BLaER1 treated with 17β-estradiol and CSF1 and Interleukin-3, amounts not matched to agents 10 nM and 100 nM (cell line): ENCODE results near the gene KRTAP10-5.
A peak's percentile ranks its signal among the peaks of the same experiment; 100 is the strongest.
"Not testable (repeated sequence)": the region's sequence is repeated elsewhere in the genome, so short reads cannot be mapped to it uniquely, and the experiment has no call there.

ENCODE experiments used
- H3K27ac ChIP-seq, 11 experiments: shearing (Covaris generic); formaldehyde crosslinking; 2 replicates each; pipeline ENCODE4 v1.8.1; 2022
- H3K27me3 ChIP-seq, 11 experiments: shearing (Covaris generic); formaldehyde crosslinking; 2 replicates each; pipeline ENCODE4 v1.8.1; 2022
- H3K36me3 ChIP-seq, 11 experiments: shearing (Covaris generic); formaldehyde crosslinking; 2 replicates each; pipeline ENCODE4 v1.8.1; 2022
- H3K4me1 ChIP-seq, 10 experiments: shearing (Covaris generic); formaldehyde crosslinking; 2 replicates each; pipeline ENCODE4 v1.8.1; 2022
- H3K4me2 ChIP-seq, 11 experiments: shearing (Covaris generic); formaldehyde crosslinking; 2 replicates each; pipeline ENCODE4 v1.8.1; 2022
- H3K4me3 ChIP-seq, 10 experiments: shearing (Covaris generic); formaldehyde crosslinking; 2 replicates each; pipeline ENCODE4 v1.8.1; 2022
- H3K9ac ChIP-seq, 11 experiments: shearing (Covaris generic); formaldehyde crosslinking; 2 replicates each; pipeline ENCODE4 v1.8.1; 2022
- H3K9me3 ChIP-seq, 11 experiments: shearing (Covaris generic); formaldehyde crosslinking; replicated peaks in 1 of 11; 2 replicates each; pipeline ENCODE4 v1.8.1; 2022
- H4K20me1 ChIP-seq, 11 experiments: shearing (Covaris generic); formaldehyde crosslinking; 2 replicates each; pipeline ENCODE4 v1.8.1; 2022
- Cebpa-rat ChIP-seq, 11 experiments: shearing (Covaris generic); IDR thresholded peaks; 2 replicates each; pipeline ENCODE4 v1.8.1; 2022

The KRTAP10-5 gene

GRCh38 chr21:44596068-44596725, 15.8 kb upstream of the KRTAP10-5 start:
- H3K4me3 ChIP-seq = no peak overlapping the region
- H4K20me1 ChIP-seq = no peaks in the 10 kb centered on the region; a peak in 1 of 22 replicates
- no peak for TF ChIP-seq Cebpa-rat (IDR thresholded peaks at IDR 0.05)
- H3K36me3 ChIP-seq = no peaks in the 10 kb centered on the region
- H3K9ac ChIP-seq = no peak overlapping the region
- H3K27me3 ChIP-seq = peaks cover 0 to 13% (median 0%) of the 10 kb centered on the region in 11 experiments; a peak in 4 of 22 replicates
- no peak overlapping the region for H3K27ac ChIP-seq
- peaks cover 21 to 38% (median 32%) of the 10 kb centered on the region in 10 experiments for H3K4me1 ChIP-seq
- peaks cover 0 to 13% (median 0%) of the 10 kb centered on the region in 11 experiments; a peak in 3 of 22 replicates for H3K9me3 ChIP-seq
- no peak overlapping the region for H3K4me2 ChIP-seq

DNA sequence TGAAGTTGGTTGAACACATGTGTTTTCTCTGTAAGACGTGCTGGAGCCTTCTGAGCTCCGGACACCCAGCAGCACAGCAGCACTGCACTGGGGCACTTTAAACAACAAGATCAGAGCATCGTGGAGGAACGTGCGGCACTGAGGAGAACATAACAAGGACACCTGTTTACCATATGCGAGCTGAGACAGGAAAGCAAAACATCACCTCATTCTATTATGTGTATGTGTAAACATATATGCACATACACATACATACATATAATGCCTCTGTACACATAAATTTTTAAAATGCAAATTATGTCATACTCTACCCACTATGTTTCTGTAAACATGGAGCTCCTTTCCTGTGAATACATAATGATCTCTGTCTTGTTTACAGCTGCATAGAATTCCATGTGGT, 15.1 kb upstream of the KRTAP10-5 start:
- Histone ChIP-seq H3K36me3 (no peaks in the 10 kb centered on the region), H3K4me1 (peaks cover 21 to 38% (median 32%) of the 10 kb centered on the region in 10 experiments), H3K9me3 (peaks cover 0 to 13% (median 0%) of the 10 kb centered on the region in 11 experiments; a peak in 3 of 22 replicates), H3K4me2 (peak overlapping the region in 5 of 11 experiments; percentile 79 to 92 (median 87); a peak in 6 of 22 replicates), H3K4me3 (no peak overlapping the region), H3K9ac (no peak overlapping the region), H3K27me3 (peaks cover 0 to 13% (median 0%) of the 10 kb centered on the region in 11 experiments; a peak in 4 of 22 replicates), H4K20me1 (no peaks in the 10 kb centered on the region; a peak in 1 of 22 replicates), H3K27ac (no peak overlapping the region; a peak in 1 of 22 replicates)
- no peak for TF ChIP-seq Cebpa-rat (IDR thresholded peaks at IDR 0.05)

- Histone ChIP-seq H3K27ac (peak overlapping the region in 8 of 11 experiments; percentile 12 to 79 (median 56); a peak in 11 of 22 replicates), H3K36me3 (no peaks in the 10 kb centered on the region), H3K4me1 (peaks cover 21 to 38% (median 32%) of the 10 kb centered on the region in 10 experiments), H3K4me2 (peak overlapping the region; percentile 61 to 95 (median 87); a peak in 21 of 22 replicates), H3K9me3 (peaks cover 0 to 13% (median 0%) of the 10 kb centered on the region in 11 experiments; a peak in 3 of 22 replicates), H3K27me3 (peaks cover 0 to 13% (median 0%) of the 10 kb centered on the region in 11 experiments; a peak in 4 of 22 replicates), H3K4me3 (no peak overlapping the region), H4K20me1 (no peaks in the 10 kb centered on the region; a peak in 1 of 22 replicates), H3K9ac (peak overlapping the region in 6 of 11 experiments; percentile 30 to 68 (median 56); a peak in 5 of 22 replicates)
- TF ChIP-seq Cebpa-rat (IDR thresholded peaks at IDR 0.05) = no peak
These were observed 14.1 kb upstream of the KRTAP10-5 start for GRCh38 chr21:44594406-44594916.

- H3K4me2 ChIP-seq = peak overlapping the region; percentile 61 to 95 (median 87)
- peak overlapping the region in 9 of 11 experiments; percentile 30 to 68 (median 40); a peak in 15 of 22 replicates for H3K9ac ChIP-seq
- peaks cover 0 to 13% (median 0%) of the 10 kb centered on the region in 11 experiments; a peak in 4 of 22 replicates for H3K27me3 ChIP-seq
- peaks cover 21 to 38% (median 32%) of the 10 kb centered on the region in 10 experiments for H3K4me1 ChIP-seq
- peaks cover 0 to 10% (median 0%) of the 10 kb centered on the region in 11 experiments; a peak in 3 of 22 replicates for H3K9me3 ChIP-seq
- TF ChIP-seq Cebpa-rat (IDR thresholded peaks at IDR 0.05) = peak in 1 of 11 experiments; percentile 49; a peak in 1 of 22 replicates
- H4K20me1 ChIP-seq = no peaks in the 10 kb centered on the region; a peak in 1 of 22 replicates
- H3K27ac ChIP-seq = peak overlapping the region in 9 of 11 experiments; percentile 11 to 79 (median 55); a peak in 15 of 22 replicates
- H3K4me3 ChIP-seq = peak overlapping the region in 3 of 10 experiments; percentile 12 to 28 (median 22); a peak in 2 of 20 replicates
- H3K36me3 ChIP-seq = no peaks in the 10 kb centered on the region
These were observed 13.4 kb upstream of the KRTAP10-5 start for GRCh38 chr21:44593598-44594405.

DNA sequence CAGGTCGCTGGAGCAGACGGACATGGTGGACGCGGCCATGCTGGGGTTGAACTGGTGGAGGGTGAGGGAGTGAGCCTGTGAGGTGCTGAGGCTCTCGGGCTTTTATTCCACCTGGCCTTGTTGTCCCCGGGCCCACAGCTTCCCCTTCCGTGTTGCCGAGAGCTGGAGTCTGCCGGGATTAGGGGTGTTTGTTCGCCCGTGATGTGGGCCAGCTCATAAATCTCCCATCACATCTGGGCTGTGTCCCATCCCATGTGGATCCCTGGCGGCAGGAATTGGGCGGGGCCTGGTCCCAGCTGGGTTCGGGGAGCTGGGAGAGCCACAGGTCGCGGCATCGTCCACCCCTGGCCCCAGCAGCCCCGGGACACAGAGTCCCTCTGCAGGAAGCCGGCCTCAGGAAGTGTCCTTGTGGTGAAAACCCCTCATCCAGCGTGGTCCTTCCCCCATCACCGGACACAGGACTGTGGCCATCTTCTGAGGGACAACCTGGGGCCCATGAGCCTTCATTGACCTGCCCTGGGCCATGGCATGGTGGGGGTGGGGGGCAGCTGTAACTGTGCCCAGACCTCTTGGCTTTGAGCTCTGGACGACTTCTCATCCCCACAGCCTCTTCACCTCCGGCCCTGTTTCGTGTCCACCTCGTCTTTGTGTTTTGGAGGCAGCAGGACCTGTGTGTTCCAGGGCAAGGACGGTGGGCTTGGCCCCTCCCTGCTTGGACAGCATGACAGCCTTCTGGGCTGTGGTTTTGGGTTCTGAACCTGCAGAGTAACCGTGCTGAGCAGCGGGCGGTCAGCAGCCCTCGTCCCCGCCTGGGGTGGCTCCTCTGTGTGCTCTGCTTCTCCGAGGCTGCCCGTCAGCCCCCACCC, 12.3 kb upstream of the KRTAP10-5 start, which contains the start of gene KRTAP10-6:
KRTAP10-6 (minus strand) TSS at position 60 of the 866 bp plus-strand sequence; CDS start at position 39, 21 bp downstream.
- peak within 1 kb of the TSS in 8 of 11 experiments; percentile 30 to 68 (median 45); a peak in 14 of 22 replicates for H3K9ac ChIP-seq
- TF ChIP-seq Cebpa-rat (IDR thresholded peaks at IDR 0.05) = no peak
- H3K27ac ChIP-seq = peak within 1 kb of the TSS in 9 of 11 experiments; percentile 11 to 79 (median 55); a peak in 14 of 22 replicates
- peak within 1 kb of the TSS; percentile 61 to 95 (median 87) for H3K4me2 ChIP-seq
- peak within 1 kb of the TSS in 3 of 10 experiments; percentile 12 to 28 (median 22); a peak in 2 of 20 replicates for H3K4me3 ChIP-seq
- H3K36me3 ChIP-seq = no peaks in the 10 kb centered on the region
- peaks cover 0 to 13% (median 0%) of the 10 kb centered on the region in 11 experiments; a peak in 4 of 22 replicates for H3K27me3 ChIP-seq
- H3K4me1 ChIP-seq = peaks cover 21 to 38% (median 32%) of the 10 kb centered on the region in 10 experiments
- no peaks in the 10 kb centered on the region; a peak in 1 of 22 replicates for H4K20me1 ChIP-seq
- no peaks in the 10 kb centered on the region for H3K9me3 ChIP-seq

DNA sequence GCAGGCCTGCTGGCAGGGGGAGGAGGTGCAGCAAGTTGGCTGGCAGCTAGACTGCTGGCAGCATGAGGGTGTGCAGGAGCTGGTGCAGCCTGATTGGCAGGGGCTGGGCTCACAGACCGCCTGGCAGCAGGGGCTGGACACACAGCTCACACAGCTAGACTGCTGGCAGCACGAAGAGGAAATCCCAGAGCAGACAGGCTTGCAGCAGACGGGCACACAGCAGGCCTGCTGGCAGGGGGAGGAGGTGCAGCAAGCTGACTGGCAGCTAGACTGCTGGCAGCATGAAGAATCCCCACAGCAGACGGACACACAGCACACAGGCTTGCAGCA, 11.4 kb upstream of the KRTAP10-5 start:
- H3K9ac ChIP-seq, H3K4me2 ChIP-seq, H3K36me3 ChIP-seq, H3K27ac ChIP-seq, H3K4me3 ChIP-seq, H3K9me3 ChIP-seq, H4K20me1 ChIP-seq: not testable (repeated sequence)
- Histone ChIP-seq H3K27me3 (peaks cover 0 to 13% (median 0%) of the 10 kb centered on the region in 11 experiments; a peak in 4 of 22 replicates), H3K4me1 (peaks cover 21 to 38% (median 32%) of the 10 kb centered on the region in 10 experiments)

GRCh38 chr21:44590897-44591800, 10.7 kb upstream of the KRTAP10-5 start:
- not testable (repeated sequence) for H3K9me3 ChIP-seq, H4K20me1 ChIP-seq, H3K36me3 ChIP-seq, H3K4me3 ChIP-seq, H3K9ac ChIP-seq, H3K27ac ChIP-seq, H3K4me2 ChIP-seq
- Histone ChIP-seq H3K4me1 (peaks cover 21 to 38% (median 32%) of the 10 kb centered on the region in 10 experiments), H3K27me3 (peaks cover 0 to 13% (median 0%) of the 10 kb centered on the region in 11 experiments; a peak in 4 of 22 replicates)
